Measurements from ENCODE around the gene ESR1. TPM values are rescaled to one million over a fixed set of nuclear protein-coding genes. Genes with fewer than 3 reads are reported as not detected.

ESR1 gene
- total RNA-seq, 1 experiment from 2014 or later, result not detected

DNA sequence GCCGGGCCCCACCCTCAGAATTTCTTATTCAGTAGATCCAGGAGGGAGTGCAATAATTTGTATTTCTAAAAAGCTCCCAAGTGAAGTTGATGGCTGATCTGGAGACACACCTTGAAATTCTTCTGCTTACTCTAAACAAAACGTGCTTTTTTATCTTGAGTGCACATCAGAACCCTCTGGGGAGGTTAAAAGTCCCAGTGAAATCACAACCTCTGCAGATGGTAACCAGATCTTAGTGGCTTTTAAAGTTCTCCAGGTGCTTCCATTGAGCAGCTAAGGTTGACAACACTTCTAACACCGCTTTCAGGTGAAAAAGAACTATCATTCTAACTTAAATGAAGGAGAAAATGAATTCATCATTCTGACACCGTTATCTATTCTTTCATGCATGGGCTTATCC is 45.6 kb upstream of the ESR1 start:
- Histone ChIP-seq H3K4me2 (ENCODE audit: insufficient read depth, insufficient read length, low read length) (no peak overlapping the region), H2AFZ (ENCODE audit: low read length) (no peak overlapping the region), H3K4ac (ENCODE audit: low read depth, low read length) (no peak overlapping the region), H3K27ac (ENCODE audit: insufficient read length, low read depth, low read length) (no peak overlapping the region), H3K4me1 (ENCODE audit: insufficient read depth, low read length) (no peaks in the 10 kb centered on the region), H4K91ac (ENCODE audit: insufficient read length, low read depth, low read length) (no peak overlapping the region), H2AK5ac (ENCODE audit: insufficient read length, low read length) (no peak overlapping the region), H3K23me2 (ENCODE audit: insufficient read length, low read depth, low read length, poor library complexity, severe bottlenecking) (no peaks in the 10 kb centered on the region), H2BK12ac (ENCODE audit: insufficient read length, low read depth, low read length) (no peak overlapping the region), H2BK15ac (ENCODE audit: low read depth, low read length) (no peak overlapping the region), H3K27me3 (ENCODE audit: insufficient read depth, low read length) (no peaks in the 10 kb centered on the region), H3K79me1 (ENCODE audit: insufficient read depth, low read depth, low read length, poor library complexity, severe bottlenecking) (no peaks in the 10 kb centered on the region), H2BK120ac (ENCODE audit: low read depth, low read length, poor library complexity, severe bottlenecking) (no peak overlapping the region), H3K79me2 (ENCODE audit: insufficient read depth, low read length) (no peaks in the 10 kb centered on the region), H3K9me3 (ENCODE audit: control insufficient read depth, low read depth, low read length) (no peaks in the 10 kb centered on the region), H4K8ac (replicated peaks; ENCODE audit: insufficient read length, low read depth, low read length) (no peak overlapping the region), H2BK5ac (ENCODE audit: insufficient read length, low read length) (no peak overlapping the region), H4K5ac (ENCODE audit: insufficient read length, low read depth, low read length) (no peak overlapping the region), H2BK20ac (ENCODE audit: low read depth, low read length, poor library complexity, severe bottlenecking) (no peak overlapping the region), H3T11ph (ENCODE audit: low read length) (no peak overlapping the region), H3K23ac (ENCODE audit: insufficient read length, low read depth, low read length) (no peak overlapping the region), H3K56ac (ENCODE audit: insufficient read length, low read depth, low read length) (no peak overlapping the region), H3K14ac (ENCODE audit: insufficient read depth, low read length) (no peak overlapping the region), H3K18ac (ENCODE audit: insufficient read length, low read depth, low read length) (no peak overlapping the region), H4K20me1 (ENCODE audit: control insufficient read depth, insufficient read depth, insufficient read length) (no peaks in the 10 kb centered on the region), H3K9ac (ENCODE audit: extremely low read depth, insufficient read length, low read length) (no peak overlapping the region)
- Mint-ChIP-seq H3K36me3 (ENCODE audit: insufficient read depth in 1 of 3, low read depth in 3 of 3) (no peaks in the 10 kb centered on the region), H3K27ac (no peak overlapping the region), H3K4me3 (no peak overlapping the region), H3K9me3 (no peaks in the 10 kb centered on the region), H3K27me3 (ENCODE audit: low read depth) (no peaks in the 10 kb centered on the region), H3K4me1 (peaks cover 15 to 21% of the 10 kb centered on the region in 2 experiments)
- WGBS (ENCODE audit: extremely low coverage, insufficient read length, low lambda C conversion rate), result no CpG with 5 or more reads among the region's 4 CpGs
- TF ChIP-seq CTCF (conservative IDR thresholded peaks at IDR 0.05), result no peak
- DNase-seq, result no peak
